ENCODE data around the gene UGGT1.
"Not testable (repeated sequence)": the region's sequence is repeated elsewhere in the genome, so short reads cannot be mapped to it uniquely, and the experiment has no call there.

Gene UGGT1

DNA sequence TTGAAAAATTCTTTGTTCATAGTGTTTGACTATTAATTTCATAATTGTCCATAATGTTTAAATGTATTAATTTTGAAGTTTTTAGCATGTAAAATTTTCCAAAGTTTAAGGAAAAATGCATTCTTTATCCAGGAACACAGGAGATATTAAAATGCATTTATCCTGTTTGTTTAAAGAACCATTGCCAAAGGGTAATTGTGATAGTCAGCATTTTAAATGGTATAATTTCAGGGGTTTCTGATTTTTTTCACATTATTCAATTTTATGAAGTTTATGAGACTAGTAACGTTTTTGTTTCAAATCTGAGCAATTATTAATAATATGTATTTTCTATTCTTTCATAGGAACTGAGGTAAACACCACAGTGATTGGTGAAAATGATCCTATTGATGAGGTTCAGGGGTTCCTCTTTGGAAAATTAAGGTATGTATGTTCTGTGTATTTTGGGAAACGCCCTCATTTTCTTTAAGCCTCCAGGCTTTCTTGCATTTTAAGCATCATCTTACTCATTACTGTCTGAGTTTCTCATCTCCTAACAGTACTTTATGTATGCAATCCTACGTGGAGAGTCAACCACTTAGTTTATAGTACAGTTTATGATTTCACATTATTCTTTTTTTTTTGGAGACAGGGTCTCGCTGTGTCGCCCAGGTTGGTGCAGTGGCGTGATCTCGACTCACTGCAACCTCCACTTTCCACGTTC, 25.1 kb downstream of the UGGT1 start:
- DNase-seq (ENCODE audit: low read depth) = no peak

DNA sequence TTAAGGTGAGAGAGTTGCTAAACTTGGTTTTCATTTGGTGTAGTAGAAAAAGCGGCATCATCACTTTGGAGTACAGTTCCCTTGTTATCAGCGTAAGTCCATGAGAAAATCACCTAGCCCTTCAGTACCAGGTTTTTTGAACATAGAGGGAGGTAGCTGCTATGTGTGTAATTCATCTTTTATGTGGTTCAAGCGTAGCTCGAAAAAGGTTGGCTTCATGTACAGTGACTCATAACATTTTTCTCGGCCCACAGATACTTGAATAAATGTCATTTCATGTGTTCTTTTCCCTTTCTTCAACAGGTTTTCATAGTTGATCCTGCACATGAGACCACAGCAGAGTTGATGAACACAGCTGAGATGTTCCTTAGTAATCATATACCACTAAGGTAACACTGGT, 43.6 kb downstream of the UGGT1 start:
- DNase-seq (ENCODE audit: low read depth) = no peak

DNA sequence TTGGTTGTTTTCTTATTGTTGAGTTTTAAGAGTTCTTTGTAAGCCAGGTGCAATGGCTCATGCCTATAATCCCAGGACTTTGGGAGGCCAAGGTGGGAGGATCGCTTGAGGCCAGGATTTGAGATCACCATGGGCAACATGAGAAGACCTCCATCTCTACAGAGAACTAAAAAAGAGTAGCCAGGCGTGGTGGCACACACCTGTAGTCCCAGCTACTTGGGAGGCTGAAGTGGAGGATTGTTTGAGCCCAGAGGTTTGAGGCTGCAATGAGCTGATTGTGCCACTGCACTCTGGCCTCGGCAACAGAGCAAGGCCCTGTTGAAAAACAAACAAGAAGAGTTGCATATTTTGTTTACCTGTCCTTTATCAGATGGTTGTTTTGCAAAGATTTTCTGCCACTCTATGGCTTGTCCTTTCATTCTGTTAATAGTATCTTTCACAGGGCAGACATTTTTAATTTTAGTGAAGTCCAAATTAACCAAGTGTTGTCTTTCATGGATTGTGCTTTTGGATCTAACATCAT, 46.2 kb downstream of the UGGT1 start:
- DNase-seq (ENCODE audit: low read depth) = no peak

DNA sequence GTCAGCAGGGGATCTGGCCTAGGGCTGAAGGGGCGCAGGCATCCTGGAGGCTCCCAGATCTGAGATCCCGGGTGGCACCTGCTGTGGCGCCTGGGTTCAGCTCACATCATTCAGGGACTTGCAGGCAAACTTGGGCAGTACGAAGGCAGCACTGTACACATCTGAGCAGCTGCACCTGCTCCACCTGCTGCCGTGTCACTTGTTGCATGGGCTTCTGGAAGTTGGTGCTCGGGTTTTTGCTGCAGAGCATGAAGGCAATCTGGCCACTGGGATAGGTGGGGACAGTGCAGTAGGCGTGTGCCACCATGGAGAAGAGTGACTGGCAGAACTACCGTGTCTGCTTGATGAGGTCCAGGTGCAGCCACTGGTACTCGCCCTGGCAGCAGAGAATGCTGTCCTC, 48.6 kb downstream of the UGGT1 start:
- no peak for DNase-seq (ENCODE audit: low read depth)

DNA sequence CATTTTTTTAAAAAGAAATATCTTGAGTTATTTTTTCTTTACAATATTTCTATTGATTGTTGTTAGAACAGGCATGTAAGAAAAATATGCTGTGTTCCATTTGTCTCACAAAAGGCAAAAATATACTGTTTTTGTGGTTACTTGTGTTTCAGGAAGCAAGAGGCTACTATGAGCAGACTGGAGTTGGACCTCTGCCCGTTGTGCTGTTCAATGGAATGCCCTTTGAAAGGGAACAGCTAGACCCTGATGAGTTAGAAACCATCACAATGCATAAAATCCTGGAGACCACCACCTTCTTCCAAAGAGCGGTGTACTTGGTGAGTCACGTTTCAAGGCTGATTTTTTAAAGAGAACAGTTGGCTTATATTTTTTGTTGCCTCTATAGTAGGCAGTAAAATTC, 54.7 kb downstream of the UGGT1 start:
- DNase-seq (ENCODE audit: low read depth) = no peak

DNA sequence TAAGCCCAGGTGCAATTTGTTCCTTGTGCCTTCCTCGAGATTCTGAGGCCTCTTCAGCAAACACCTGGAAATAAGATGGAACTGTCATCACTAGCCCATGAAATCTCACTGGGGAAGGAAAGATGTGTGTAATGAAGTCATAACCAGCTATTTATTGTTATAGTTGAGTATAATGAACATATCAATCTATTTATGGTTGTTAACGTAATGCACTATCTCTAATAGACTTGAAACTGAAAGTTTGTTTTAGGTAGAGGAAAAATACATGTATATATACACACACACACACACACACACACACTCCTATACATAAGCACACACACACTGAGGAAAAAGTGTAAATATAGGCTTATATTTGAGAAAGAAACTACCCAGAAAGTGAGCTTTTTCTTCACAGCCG, 62.8 kb downstream of the UGGT1 start:
- DNase-seq (ENCODE audit: low read depth) = no peak

DNA sequence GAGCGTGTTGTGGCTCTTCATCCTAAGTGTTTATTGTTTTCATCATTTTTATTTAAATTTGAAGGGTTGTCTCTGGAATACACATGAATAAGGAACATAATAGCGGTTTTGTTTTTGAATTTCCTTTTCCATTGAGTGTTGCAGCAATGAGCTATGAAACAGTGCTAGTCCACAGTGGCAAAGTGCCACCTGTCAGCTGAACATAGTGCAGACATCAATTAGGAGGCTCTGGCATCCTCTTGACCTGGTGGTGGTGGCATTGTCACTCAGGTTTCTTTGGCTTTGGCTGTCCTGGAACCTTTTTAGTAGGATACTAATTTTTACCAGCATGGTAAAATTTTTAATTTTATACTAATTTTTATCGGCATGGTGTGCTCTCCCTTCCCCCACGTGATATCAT, 63.2 kb downstream of the UGGT1 start:
- DNase-seq (ENCODE audit: low read depth) = no peak

DNA sequence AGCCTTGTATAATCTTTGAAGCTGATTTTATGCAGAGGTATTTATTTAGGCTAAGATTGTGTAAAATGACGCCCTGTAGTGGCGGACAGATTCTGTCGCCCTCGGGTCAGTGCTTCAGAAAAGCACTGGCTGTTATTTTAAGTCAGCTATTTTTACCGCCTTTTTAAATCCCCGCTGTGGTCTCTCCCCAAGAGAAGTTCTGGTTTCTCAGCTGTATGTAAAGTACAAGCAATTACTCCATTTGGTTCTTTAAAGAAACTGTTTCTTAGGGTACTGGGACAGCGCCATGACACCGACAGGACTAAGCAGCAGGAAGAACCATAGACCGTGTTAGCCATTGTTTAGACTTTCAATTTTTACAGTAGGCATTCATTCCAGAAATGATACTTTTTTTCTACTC, 65.0 kb downstream of the UGGT1 start:
- no peak for DNase-seq (ENCODE audit: low read depth)

DNA sequence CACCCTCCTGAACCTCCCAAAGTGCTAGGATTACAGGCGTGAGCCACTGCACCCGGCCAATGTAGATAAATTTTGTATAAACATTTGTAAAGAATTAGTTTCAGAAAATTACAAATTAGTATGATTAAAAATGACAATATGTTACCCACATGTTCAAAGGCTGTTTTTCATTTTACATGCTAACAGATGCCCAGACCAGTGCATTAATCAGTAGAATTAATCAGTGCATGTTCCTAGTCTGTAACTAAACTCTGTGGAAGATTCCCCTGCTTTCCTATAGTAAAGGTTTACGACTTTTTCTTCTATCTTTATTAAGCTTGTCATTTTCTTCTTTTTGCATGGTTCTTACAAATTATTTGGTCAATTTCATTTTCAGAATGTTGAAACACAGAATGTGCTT, 65.8 kb downstream of the UGGT1 start:
- no peak for DNase-seq (ENCODE audit: low read depth)

DNA sequence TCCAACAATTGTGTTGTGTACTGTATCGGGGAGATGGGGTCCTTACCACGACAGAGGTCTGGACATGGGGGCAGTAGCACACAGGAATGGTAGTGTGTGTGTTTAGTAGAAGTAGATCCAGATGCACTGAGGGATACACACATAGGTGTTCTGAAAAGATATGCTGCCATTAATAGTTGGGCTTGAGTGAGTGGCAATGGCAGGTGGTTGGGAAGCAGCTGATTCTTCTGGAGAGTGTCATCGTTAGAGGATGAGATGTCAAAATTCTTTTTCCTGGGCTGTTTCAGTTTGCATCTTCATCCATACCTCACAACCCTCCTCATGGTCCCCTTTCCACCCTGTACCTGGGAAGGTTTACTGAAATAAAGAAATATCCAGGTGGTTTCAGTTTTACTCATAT, 66.6 kb downstream of the UGGT1 start:
- no peak for DNase-seq (ENCODE audit: low read depth)

DNA sequence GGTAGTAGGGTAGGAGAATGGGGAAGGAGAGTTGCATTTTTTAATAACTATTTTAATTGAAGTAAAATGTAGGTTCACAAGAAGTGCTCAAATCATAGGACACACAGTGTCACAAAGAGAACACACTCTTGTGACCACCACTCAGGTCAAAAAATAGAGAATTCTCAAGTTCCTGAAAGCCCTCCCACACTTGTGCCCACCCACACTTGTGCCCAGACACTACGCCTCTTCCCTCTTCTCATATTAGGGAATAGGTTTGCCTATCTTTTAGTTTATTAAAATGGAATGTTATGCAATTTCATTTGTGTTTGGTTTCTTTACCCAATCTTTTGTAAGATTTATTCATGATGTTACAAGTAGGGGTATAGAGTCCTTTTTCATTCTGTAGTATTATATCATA, 67.2 kb downstream of the UGGT1 start:
- no peak for DNase-seq (ENCODE audit: low read depth)

DNA sequence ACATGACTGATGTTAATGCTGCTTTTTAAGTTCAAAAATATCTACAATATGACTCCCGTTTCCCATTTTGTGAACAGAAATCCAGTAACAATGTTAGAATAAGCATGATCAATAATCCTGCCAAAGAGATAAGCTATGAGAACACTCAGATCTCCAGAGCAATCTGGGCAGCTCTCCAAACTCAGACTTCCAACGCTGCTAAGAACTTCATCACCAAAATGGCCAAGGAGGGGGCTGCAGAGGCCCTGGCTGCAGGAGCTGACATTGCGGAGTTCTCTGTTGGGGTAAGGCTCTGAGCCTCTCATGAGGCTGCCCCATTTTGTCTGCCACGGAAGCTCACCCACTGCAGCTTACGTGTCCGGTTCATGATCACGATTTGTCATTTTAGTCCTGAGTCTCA, 68.4 kb downstream of the UGGT1 start:
- no peak for DNase-seq (ENCODE audit: low read depth)

DNA sequence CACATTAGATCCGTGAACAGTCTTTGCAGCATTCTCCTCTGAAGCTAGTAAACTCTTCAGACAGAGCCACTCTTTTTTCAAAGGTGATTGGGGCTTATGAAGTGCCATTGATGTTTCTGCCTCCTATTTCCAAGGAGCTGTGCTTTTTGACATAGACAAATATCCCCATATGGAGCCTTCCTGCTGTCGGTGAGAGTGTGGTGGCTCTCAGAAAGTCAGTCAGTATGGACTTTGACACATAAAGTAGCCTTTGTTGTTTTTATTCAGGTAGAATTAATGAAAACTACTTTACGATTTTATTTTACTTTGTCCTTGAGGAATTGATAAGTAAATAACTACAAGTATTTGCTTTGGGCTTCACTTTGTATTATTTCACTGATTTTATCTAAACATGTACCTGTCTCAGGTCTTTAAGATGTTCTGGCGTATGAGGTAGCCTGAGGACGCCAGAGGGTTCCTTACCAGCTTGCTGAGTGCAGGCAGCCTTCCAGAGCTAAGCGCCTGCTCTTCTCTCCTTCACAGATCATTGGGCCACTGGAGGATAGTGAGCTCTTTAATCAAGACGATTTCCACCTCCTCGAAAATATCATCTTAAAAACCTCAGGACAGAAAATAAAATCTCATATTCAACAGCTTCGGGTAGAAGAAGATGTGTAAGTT, 69.7 kb downstream of the UGGT1 start:
- no peak for DNase-seq (ENCODE audit: low read depth)

DNA sequence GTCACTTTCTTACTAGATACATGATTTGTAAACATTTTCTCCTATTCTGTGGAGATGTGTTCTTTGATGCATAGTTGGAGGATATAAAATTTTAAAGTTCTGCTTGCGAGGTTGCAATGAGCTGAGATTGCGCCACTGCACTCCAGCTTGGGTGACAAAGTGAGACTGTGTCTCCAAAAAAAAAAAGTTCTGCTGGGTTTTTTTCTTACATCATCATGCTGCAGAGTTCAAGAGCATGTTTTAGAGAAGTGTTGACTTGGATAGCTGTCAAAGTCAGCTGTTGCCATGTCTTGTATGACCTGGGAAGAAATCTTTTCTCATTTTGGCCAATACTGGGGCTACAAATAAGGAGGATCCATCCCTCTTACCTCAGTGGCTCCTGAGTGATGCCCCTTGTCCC, 71.3 kb downstream of the UGGT1 start:
- no peak for DNase-seq (ENCODE audit: low read depth)

DNA sequence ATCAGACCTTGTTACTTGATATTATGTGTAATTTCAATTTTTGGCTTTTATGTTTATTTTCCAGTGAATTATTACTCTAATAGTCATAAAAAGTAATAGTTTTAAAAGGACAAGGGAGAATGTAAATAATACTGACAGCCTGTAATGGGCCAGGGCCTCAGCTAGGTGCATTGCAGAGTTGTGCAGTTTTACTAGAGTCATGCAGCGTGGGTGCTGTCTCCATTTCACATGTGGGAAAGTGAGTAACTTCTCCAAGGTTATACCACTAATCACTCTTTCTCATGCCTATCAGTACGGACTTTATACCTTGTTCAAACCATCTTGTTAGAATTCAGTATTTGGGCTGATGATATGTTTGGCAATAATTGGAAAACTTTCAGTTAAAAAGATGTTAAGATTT, 73.3 kb downstream of the UGGT1 start:
- DNase-seq (ENCODE audit: low read depth) = no peak

DNA sequence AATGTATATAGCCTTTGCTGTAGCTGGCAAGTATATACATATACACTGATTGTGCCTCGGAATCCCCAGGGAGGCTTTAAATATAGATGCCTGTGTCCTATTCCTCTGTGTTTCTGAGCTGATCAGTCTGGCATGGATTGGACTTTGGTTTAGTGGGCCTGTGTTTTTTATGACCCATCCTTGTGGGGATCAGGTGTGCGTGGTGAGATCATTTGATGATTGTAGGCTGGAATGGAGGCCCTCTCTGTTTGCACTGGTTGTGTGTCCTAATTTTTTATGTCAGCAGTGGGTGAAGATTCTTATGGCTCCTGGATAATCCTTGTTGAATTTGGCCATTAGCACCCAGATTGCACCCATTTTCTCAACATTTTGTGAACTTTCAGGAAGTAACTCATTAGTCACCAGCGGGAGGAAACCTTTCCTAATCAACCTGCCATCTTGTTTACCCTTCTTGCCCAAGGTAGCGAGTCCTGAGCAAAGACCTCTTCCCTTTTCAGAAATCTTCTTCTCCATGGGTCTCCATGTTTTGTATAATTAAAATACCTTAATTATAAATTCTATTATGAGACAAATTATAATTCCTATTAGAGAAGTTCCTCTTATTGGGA, 75.8 kb downstream of the UGGT1 start:
- no peak for DNase-seq (ENCODE audit: low read depth)

DNA sequence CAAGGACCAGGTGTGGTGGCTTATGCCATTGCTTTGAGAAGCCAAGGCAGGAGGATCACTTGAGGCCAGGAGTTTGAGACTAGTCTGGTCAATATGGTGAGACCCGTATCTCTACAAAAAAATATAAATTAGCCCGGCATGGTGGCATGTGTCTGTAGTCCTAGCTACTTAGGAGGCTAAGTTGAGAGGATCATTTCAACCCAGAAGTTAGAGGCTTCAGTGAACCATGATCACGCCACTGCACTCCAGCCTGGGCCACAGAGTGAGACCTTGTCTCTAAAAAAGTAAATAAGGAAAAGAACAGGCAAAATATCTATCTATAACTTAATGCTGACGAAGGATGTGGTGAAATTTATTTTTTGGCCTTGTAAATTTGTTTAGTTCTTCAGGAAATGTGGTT, 78.1 kb downstream of the UGGT1 start:
- no peak for DNase-seq (ENCODE audit: low read depth)

DNA sequence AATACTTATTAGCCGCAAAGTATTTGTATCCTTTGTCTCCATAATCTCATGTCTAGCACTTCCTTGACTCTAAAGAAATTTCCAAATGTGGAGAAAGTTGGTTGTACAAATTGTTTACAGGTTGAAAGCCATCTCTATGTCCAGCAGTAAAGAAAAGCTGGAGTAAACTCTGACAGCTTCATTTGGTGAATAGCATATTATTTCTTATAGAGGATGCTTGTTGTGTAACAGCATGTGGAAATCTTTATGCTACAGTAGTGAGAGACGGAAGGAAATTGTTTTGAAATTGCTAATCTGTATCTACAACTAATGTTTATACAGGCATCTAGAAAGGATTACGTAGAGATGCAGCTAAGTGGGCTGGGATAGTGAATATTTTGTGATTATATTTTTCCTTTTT, 78.5 kb downstream of the UGGT1 start:
- no peak for DNase-seq (ENCODE audit: low read depth)

DNA sequence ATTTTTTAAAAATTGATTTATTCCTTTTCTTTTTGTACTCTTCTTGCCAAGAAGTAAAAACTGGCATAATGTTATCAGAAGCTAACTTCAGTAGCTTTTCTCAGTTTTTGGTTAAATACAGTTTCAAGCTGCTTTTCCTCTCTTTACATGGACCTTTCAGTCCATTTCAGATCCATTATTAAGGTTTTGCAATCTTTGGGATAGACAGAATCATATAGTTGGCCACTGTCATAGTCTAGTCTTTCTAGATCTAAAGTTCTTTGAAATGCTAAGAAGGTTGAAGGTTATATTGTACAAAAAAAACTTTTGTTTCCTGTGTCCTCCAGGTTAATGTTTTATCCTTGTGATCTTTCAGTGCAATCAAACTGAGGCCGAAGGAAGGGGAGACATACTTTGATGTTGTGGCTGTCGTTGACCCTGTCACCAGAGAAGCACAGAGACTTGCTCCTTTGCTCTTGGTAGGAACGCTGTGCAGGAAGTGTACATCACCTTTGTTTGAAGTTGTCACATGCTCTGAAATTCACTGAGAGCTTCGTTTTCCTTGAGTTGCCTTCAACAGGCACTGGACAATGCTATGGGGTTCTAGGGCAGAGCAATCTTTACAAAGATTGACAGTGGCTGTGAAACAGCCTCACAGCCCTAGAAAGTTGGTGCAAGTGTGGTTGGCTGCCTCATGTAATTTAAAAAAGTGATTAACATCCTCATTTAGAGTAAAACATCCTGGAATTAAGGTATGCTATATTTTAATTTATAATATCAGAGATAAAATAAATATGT, 79.1 kb downstream of the UGGT1 start:
- no peak for DNase-seq (ENCODE audit: low read depth)

DNA sequence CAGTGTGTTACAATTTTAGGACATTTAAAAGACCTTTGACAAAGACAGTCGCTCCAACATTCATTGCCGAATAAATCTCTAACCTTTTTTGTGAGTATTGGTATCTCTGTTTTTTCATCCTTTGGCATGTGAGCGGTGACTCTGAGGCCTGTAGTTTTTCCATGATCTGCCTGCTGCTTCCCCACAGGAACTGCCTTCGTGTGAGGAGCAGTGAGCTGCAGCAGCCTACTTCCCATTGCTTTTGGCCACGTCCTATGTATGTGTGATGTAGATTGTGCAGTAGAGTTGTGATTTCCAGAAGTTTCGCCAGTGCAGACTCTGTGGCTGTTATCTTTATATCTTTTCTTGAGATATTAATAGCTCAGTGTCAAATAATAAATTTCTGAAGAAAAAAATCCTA, 79.8 kb downstream of the UGGT1 start:
- no peak for DNase-seq (ENCODE audit: low read depth)

DNA sequence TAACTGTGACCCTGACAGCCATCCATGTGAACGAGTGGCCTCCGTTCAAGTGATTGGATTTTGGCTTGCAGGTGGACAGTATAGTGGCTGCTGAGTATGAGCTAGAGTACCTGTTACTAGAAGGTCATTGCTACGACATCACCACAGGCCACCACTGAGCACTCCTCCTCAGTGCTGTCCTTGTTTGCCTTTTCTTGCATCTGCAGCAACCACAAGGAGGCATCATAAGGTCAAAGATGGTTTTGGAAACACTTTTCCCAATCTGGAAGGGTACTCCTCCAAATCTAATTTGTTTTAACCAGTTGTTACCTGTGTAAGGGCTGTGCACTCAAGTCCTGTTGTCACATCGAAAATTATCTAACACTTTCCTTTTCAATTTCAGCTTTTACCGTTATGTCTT, 81.2 kb downstream of the UGGT1 start:
- no peak for DNase-seq (ENCODE audit: low read depth)

DNA sequence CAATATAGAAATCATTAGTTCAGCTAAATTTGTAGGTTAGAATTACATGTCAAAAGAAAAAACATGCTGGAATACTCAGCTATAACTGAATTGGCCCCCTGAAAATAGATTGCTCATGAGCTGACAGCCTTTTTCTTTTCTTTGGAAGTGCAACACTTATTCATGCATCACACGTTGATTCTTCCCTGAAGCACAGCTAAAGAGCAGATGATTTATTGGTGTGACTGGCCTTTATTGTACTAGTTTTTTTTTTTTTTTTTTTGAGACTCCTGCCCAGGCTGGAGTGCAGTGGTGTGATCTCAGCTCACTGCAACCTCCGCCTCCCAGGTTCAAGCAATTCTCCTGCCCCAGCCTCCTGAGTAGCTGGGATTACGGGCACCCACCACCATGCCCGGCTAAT, 83.1 kb downstream of the UGGT1 start:
- not testable (repeated sequence) for DNase-seq (ENCODE audit: low read depth)

DNA sequence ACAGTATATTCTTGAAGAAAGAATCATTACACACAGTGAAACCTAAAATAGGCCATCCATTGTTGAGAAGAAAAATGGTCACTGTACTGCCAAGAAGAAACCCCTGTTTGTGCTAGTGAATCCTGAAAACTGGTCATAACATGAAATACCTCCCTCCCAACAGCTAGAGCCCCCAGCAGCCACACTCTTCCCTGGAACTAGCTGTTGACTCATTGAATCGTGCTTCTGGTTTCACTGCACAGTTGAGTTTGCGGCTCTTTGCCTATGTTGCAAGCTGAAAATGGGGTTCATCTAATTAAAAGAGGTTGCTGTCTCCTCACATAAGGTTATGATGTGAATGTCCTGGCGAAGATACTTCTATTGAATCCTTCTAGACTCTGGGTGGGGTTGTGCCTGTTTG, 86.3 kb downstream of the UGGT1 start:
- no peak for DNase-seq (ENCODE audit: low read depth)

Data from GM04504 (cell line).